ENCODE results near the gene COL16A1.

Gene COL16A1

DNA sequence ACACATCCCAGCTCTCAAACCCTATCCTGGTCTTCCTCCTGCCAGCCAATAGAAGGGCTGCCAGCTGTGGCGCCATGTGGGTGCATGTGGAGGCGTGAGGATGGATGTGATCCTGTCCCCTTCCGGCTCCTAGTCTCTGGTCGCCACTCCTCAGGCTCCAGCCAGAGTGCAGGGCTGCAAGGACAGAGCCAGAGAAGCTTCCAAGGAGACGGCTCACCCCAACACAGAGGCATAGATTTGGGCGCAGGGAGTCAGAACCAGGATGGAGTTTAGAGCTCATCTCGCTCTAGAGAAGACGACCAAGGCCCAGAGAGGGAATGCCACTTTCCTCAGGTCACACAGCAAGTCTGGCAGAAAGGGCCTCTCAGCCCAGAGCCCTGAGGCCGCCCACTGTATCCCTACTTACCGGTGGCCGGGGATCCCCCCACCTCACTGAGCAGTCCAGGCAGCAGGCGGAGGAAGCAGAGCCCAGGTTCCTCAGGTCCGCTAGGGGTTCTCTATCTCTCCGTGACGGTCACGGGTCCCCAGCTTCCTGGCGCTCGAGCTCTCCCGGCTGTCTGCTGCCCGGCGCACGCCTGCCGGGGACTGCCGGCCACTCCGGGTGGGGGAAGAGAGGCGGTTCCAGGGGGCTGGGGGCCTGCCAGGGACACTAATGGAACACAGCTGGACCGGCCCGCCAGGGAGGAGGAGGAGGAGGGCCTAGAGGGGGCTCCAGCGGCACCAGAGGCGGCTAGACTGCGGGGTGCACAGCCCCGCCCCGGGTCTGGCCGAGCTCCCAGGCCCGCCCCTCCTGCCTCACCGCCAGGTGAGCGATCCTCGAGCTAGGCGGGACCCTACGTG is at the start of gene COL16A1:
Gene COL16A1 (minus strand): TSS at position 587 of the 840 bp plus-strand sequence. CDS start 1,824 bp downstream, outside the sequence.
- DNase-seq (ENCODE audit: low read depth) = peak; percentile 16

GRCh38 chr1:31752952-31753475 is 49.2 kb upstream of the COL16A1 start:
- DNase-seq (ENCODE audit: low read depth) = no peak

GRCh38 chr1:31752258-31752657 is 48.4 kb upstream of the COL16A1 start:
- DNase-seq (ENCODE audit: low read depth) = no peak

DNA sequence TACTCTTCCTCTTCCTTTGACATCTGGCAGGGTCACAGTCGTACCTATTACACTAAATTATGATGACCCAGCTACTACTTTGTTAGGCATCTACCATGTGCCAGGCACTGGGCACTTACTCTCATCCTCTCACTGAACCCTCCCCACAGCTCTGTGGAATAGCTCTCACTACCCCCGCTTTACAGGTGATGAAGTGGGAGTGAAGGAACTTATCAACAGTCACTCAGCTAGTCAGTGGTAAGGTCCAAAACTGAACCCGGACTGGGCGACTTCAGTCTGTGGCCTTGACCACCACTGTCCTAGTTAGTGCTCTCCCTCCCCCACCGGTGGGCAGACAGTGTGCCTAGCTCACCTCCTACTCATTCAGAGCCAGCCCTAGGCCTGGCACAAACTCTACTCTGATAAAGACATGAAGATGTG is 48.0 kb upstream of the COL16A1 start:
- no peak for DNase-seq (ENCODE audit: low read depth)

DNA sequence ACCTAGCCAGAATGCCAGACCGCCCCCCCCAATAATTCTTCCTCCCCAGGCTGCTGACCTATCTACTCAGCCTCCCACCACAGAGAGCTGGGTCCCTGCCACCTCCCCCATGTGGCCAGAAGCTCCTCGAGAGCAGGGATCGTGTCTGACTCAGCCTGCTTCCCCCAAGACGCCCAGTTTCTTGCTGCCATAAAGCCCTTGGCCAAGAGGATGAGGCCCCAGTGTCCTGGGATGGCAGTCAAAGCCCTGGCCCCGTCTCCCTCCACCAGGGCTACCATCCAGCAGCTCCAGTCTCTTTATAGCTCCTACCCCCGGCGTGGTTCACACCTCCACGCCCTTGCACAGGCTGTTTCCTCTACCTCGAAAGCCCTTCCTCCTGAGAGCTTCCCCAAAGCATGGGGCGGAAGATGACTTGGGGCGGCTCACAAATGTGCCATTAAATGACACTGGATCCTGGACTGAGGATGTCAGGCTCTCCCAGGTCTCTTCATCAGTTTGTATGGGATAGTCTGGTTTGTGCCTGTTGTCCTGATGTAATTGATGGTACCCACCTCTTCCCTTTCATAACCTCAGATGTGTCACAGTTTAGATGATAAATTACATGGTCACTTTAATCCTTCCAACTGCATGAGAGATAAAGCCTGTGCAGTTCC is 47.2 kb upstream of the COL16A1 start:
- peak; percentile 73 for DNase-seq (ENCODE audit: low read depth)

- no peak for DNase-seq (ENCODE audit: low read depth)
Observed at GRCh38 chr1:31749785-31750735, 46.2 kb upstream of the COL16A1 start.

- DNase-seq (ENCODE audit: low read depth) = no peak
Observed at GRCh38 chr1:31748365-31748764, 44.5 kb upstream of the COL16A1 start.

DNA sequence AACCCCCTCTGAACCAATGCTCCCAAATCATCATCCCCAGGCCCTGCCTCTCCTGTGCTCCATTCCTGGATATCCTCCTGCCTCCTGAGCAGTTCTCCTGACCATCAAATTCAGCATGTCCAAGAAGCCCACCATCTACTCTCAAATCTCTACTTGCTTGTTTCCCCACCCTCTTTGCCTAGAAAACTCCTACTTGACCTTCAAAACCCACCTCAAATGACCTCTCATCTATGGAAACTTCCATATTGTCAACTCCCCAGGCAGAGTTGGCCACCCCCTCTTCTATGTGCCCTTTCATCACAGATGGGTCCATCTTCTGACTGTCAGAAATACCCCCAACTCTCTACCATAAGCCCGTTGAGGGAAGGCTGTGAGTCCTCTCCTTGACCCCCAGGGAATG is 43.5 kb upstream of the COL16A1 start:
- DNase-seq (ENCODE audit: low read depth) = no peak

- DNase-seq (ENCODE audit: low read depth) = no peak
Observed at GRCh38 chr1:31746687-31747086, 42.9 kb upstream of the COL16A1 start.

- DNase-seq (ENCODE audit: low read depth) = no peak
Observed at GRCh38 chr1:31745946-31746670, 42.3 kb upstream of the COL16A1 start.

GRCh38 chr1:31745096-31745945 is 41.5 kb upstream of the COL16A1 start:
- DNase-seq (ENCODE audit: low read depth) = peak; percentile 64

DNA sequence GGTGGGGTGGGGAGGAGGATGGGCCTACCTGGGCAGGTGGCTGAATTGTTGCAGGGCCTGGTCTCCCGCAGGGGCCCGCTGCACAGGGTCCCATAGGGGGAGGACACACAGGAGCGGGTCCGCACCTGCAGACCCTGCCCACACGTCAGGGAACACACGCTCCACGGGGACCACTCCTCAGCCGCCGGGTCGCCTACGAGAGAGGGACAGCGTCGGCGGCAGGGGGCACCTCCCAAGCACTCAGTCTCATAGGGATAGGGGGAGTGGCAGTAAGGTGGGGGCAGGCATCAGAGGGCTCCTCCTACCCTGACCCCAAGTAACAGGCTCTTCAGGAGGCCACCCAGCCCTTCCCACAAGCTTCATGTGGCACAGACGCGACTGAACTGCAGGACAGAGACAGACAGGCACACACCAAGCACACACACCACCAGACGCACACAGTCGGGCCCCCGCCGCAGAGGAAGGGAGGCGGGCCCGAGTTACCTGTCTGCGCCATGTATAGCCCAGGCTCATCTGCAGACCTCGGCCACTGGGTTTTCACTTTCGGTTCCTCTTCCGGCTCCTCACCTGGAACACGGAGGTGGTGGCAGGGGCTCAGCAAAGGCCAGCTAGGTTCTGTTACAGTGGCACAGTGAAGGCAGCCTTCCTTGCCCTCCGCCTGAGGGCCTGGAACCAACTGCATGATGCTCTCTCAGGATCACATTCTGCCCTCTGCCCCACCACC is 40.5 kb upstream of the COL16A1 start:
- no peak for DNase-seq (ENCODE audit: low read depth)

GRCh38 chr1:31742462-31743212 is 38.8 kb upstream of the COL16A1 start:
- no peak for DNase-seq (ENCODE audit: low read depth)

DNA sequence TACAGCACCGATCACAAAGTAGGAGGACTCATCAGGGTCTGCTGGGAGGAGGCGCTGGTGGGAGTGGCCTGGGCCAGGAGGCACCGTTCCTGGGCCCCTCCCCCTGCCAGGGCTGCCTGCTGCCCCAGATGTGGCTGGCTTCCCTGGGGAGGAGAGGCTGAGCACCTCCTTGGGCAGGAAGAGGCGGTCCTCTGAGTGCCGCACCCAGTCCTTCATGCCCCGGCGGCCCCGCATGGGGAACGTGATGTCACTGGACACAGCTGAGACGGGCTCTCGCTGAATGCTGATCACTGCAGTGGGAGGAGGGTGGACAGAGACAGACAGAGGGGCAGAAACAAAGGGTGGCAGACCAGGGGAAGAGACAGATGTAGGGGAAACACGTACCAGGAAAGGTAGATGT is 35.5 kb upstream of the COL16A1 start:
- no peak for DNase-seq (ENCODE audit: low read depth)

- no peak for DNase-seq (ENCODE audit: low read depth)
Observed at GRCh38 chr1:31736675-31737074, 32.9 kb upstream of the COL16A1 start.

DNA sequence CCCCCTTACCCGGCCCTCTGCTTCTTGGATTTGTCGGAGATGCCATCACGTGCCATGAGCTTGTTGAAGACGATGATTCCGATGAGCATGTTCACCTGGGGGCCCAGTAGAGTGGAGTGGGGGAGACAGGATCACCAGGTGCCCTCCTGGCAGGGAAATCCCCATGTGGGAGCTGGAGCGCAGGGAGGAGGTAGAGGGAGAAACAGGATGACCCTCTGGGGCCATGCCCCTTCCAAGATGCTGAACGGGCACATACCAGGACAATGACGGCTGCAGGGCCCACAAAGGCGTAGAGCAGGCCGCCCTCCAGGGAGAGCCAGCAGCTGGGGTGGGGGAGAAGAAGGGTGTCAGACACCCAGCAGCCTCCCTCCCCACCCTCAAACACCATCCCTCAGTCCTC is 31.8 kb upstream of the COL16A1 start:
- no peak for DNase-seq (ENCODE audit: low read depth)

DNA sequence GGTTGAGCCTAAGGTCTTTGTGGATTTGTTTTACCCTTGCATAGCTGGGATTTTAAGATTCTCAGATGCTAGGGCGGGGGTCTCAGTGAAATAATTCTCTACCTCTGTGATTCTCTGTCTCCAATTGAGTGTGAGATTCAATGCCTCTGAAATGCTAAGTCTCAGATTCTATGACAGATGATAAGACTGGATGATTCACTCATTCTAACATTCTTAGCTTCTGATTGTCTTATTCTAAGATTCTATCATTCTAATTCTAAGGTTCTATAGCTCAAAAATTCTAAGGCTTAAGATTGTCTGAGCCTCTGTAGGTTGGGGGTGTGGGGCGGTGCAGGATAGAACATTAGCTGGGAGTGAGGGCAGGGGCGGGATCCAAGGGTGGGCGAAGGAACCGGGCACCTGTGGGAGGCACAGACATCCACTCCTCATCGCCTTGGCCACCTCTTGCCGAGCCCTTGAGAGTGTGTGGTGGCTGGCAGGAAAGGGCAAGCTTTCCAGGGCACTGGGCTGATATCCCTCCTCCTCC is 30.8 kb upstream of the COL16A1 start:
- peak; percentile 29 for DNase-seq (ENCODE audit: low read depth)

- DNase-seq (ENCODE audit: low read depth) = no peak
Observed at GRCh38 chr1:31733389-31734219, 29.8 kb upstream of the COL16A1 start.

Data from iris pigment epithelial cell (primary cell).